NCI-H460 (cell line): ENCODE results near the gene PDZD2. TPM values are rescaled to one million over a fixed set of nuclear protein-coding genes. Genes with fewer than 3 reads are reported as not detected.
"Not testable (repeated sequence)": the region's sequence is repeated elsewhere in the genome, so short reads cannot be mapped to it uniquely, and the experiment has no call there.

Source experiments
- DNase-seq: peaks from one replicate; pipeline ENCODE4 v3.0.0-alpha.2; 2016; ENCODE audit warnings: low read depth; ENCODE audit errors: extremely low read depth
- total RNA-seq: library from RNA; depleted of rRNA; stranded (reverse); fragments of >200 nt; shearing (Covaris generic); gene quantifications from 2 replicates; pipeline ENCODE4 v1.2.3, GENCODE V29; 2014

The PDZD2 gene
- total RNA-seq, 1 experiment from 2014 or later: not detected

DNA sequence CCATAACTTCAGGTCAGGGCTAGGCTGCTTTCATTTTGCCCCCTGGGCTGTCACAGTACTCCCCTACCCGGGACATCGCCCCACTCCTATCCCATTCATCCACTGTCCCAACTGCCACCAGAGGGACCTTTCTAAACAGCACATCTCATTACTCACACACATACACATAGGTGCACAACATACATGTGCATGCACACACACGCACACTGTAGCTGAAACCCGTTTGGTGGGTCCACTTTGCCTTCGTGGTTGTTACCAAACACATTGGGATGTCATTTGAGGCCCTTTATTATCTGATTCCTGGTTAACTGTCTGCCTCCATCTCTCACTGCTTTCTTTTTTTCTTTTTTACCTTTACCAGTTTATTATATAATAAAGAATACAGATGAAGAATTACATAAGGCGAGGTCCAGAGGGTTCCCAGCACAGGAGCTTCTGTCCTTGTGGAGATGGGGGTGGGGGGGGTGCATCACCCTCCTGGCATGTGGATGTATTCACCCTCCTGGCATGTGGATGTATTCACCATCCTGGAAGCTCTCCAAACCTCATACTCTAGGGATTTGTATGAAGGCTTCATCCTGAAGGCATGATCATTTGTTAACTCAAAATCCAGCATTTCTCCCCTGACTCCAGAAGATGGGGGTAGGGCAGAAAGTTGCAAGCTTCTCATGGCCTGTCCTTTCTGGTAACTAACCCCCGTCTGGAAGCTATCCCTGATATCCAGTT is 349.2 kb downstream of the PDZD2 start:
- DNase-seq: no peak

DNA sequence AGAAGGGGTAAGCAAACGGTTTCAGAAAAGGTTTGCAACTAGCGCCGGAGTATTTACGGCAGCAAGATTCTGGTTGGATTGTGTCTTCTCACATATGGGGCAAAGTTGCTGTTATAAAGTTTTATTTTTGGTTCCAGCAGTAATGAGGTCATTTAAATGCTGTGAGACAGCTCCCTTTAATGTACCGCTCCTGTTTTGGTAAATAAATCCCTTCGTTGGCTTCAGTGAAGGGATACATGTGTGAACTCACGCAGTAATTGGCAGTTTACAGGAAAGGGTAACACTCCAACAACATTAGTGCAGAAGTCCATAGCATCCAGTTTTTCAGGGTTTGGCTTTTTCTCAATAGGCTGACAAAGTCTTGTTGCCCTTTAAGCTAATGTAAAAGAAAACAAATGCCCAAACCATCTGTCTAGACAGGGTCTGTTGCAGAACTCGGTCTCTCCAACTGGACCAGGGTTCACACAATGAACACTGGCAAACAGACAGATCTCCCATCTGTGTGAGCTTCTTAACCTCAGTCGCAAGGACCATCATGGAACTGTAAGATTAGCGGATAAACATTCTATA is 351.2 kb downstream of the PDZD2 start:
- no peak for DNase-seq

DNA sequence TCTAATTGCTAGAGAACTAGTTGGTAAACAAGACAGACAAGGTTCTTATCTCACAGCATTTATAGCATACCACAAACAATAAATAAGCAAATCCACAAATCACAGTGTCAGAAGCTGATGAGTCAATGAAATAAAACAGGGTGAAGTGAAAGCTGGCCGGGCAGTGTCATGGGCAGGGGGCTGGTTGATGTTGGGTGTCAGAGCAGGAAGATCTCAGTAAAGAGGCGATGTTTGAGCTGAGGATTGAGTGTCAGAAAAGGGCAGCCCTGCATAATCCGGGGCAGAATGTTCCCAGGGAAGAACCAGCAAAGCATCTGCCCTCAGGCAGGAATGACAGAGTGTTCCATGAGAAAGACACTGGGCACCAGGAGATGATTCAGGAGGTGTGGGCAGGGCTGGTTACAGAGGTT is 351.8 kb downstream of the PDZD2 start:
- no peak for DNase-seq

DNA sequence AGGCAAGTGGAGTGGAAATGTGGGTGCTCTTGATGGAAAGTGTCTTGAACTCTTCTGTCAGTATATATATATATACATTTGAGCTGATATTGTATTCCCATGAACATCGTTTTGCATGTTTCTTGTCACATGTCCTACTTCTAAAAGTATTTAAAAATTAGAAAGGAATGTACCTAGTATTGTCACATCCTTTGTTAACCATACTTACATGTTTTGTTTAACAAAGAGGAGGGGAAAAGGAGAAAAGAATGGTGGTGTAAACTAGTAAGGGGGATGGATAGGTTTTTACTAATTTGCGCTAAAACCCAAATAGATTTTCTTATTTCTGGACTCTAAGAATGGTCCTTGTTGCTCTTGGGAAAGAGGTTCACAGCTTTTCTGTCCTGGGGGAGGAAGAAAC is 353.4 kb downstream of the PDZD2 start:
- DNase-seq: no peak

DNA sequence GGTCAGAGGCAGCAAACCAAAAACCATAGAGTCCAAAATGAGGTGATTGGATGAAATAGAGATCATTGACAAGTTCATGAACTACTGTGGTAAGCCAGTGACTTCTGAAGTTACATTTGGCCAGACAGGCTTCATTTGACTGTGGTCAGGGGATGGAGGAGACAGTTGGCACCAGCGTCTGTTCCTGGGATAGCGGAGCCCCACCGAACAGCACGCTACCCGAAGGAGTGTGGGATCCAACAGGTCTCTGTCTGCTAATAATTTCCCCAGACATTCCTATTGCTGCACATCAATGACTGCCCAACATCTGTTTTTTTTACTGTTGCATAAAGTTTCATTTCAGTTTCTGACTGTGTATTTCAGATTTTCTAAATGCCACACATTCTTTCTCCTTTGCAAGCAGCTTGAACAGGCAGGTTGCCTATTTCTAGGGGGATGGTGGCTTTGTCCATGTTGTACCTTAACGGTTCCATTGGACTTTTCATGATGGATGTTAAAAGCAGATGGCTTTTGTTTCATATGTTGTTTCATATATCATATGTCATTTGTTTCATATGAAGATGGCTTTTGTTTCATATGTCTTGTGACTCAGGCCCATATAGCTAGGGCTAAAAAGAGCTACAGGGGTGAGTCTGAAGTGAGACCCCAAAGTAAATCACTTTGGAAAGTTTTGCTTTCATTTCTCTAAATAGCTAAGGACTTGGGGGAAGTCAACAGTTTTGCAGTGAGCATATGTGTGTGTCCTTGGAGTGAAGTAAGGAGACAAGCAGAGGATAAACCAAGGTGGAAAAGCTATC is 354.4 kb downstream of the PDZD2 start:
- DNase-seq: no peak

DNA sequence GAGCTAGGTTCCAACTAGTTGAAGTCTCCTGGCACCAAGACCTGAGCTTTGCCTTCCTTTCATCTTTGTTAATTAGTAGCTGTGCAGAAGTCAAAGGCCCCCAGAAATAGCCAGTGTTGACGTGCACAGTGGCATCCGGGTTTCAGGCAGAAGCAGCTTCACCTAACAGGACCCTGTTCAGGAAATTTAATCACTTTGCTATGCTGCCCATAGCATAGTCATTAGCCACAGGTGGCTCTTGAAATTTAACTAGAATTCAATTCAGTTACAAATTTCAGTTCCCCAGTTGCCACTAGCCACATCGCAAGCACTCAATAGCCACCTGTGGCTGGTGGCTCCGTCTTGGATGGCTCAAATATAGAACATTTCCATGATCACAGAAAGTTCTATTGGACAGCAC is 356.1 kb downstream of the PDZD2 start:
- no peak for DNase-seq

DNA sequence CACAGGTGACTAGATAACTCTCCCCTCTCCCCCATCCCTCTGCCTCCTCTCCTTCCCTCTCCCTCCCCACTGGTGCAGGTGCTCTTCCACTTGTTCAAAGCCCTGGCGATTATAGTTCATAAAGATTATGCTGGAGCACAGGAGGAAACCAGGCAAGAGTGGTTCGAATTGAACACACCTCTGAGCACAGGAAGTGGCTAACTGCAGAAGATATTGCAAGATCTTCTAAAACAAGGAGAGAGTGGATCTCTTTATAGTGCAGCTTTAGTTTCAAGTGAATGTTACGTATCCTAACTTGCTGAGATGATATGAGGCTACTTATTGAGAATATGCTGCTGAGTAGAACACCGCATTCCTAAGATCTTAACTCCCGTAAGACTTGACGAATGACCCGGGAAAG is 356.8 kb downstream of the PDZD2 start:
- no peak for DNase-seq

DNA sequence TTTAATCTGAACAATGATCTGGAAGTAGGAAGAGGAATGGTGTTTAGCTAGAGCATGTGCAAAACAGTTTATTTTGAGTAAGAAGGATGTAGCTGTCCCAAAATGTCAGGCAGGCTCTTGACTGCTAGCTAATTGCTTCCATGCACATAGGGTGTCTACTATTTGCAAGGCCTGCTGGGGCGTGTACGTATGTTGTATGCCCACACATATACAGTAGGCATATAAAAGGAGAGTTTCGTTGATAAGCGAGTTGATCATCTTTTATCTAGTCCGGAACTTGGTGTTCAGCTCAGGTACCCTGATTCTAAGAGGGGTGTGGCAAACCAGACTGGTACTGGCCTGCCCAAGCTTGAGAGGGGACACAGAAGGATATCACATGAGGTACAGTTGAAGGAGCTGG is 358.0 kb downstream of the PDZD2 start:
- DNase-seq: no peak

DNA sequence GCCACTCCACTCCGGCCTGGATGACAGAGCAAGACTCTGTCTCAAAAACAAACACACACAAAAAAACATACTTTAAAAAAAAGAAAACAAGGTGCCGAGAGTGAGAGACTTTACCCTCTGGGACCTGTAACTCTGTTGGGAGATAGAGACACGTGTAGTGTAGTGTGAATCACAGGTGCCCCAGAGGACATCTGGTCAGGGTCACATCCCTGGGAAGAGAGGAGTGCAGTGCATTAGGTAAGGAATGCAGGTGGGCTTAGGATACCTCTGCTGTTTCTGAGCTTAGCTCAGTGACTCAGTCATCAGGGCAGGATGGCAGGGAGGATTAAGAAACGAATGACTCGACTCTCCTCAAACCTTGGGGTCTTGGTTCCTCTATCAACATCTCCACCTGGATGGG is 360.5 kb downstream of the PDZD2 start:
- DNase-seq: no peak

DNA sequence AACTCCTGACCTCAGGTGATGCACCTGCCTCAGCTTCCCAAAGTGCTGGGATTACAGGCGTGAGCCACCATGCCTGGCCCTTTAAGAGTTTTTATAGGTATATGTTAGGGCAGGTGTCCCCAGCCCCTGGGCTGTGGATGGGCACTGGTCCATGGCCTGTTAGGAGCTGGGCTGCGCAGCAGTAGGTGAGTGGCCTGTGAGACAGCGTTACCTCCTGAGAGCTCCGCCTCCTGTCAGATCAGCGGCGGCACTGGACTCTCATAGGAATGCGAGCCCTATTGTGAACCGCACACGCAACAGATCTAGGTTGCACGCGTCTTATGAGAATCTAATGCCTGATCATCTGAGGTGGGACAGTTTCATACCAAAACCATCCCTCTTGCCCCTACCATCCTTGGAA is 361.8 kb downstream of the PDZD2 start:
- no peak for DNase-seq

DNA sequence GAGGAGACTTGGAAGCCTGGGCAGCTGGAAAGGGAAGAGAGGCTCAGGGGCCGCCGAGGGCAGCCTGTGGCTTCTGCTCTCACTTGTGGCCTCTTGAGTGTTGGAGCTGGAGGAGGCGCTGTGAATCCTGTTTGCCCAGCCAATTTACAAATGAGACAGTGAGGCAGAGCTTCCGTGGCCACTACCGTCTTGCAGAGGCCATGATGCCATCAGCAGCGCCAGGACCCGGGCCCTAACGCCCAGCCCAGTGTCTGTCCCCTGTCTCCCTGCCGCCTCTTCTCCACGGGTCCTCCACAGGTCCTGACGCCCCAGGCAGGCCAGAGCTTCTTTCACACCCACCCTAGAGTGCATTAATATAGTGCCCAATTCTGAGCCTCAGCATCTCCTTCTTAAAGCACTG is 362.4 kb downstream of the PDZD2 start:
- no peak for DNase-seq

DNA sequence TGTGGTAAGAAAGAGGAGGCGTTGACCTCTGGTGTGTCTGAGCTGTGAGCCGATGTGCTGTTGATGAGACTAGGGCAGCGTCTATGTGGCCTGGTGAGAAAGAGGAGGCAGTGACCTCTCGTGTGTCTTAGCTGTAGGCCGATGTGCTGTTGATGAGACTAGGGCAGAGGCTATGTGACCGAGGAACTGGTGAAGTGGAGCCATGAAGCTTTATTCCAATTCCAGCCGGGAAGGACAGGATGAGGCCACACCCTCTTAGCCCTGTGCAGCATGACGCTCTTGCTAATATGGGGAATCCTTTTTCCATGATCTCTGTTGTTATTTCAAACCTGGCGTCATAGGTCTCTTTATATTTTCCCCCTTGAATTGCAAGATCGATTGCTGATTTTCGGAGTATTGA is 362.8 kb downstream of the PDZD2 start:
- no peak for DNase-seq

DNA sequence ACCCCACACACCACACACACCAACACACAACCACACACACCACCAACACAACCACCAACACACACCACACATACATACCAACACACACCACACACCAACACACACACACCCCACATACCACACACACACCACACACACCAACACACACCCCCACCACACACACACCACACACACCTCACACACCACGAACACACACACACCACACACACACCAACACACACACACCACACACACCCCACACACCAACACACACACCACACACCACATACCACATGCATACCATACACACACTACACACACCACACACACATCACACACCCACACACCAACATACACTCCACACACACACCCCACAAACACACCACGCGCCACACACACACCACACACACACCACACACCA is 363.8 kb downstream of the PDZD2 start:
- DNase-seq: no peak

DNA sequence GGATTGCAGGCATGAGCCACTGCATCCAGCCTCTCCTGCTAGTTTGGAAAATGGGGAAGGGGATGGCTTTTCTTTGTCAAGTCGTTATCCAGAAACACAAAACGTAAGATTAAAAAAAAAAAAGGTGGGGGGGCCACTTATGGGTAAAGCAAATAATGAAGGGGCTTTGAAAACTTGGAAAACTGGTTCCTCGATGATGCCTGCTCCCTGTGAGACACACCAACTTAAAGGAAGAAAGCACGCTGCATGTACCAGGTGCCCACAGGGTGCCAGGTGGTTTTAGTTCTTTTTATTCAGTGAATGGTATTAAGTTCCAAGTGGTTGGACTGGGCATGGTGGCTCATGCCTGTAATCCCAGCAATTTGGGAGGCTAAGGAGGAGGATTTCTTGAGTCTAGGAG is 365.1 kb downstream of the PDZD2 start:
- DNase-seq: no peak

DNA sequence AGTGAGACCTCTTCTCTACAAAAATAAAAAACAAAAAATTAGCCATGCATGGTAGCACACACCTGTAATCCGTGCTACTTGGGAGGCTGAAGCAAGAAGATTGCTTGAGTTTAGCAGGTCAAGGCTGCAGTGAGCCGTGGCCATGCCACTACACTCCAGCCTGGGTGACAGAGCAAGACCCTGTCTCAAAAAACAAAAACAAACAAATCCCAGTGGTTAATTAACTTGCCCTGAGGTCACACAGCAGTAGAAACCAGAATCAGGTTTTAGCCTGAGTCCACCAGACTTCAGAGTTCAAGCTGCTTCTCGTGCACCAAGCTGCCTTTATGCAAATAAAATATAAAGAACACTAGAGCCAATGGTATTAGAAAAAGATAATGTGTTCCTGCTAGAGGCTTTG is 365.5 kb downstream of the PDZD2 start:
- DNase-seq: no peak

DNA sequence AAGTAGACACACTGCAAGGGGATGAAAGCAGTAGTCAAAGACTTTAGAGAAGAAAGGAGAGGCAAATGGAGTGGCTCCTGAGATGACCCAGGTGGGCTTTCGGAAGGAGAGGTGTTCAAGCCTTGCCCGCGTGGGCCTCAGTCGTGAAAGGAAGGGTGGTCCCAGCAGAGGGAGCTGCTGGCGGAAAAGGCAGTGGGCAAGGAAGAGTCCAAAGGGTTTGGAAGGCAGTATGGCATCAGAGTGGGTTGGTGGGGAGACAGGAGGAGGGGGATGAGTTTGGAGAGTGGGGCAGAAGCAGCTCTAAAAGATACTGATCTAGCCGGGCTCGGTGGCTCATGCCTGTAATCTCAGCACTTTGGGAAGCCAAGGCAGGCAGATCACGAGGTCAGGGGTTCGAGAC is 369.8 kb downstream of the PDZD2 start:
- no peak for DNase-seq

DNA sequence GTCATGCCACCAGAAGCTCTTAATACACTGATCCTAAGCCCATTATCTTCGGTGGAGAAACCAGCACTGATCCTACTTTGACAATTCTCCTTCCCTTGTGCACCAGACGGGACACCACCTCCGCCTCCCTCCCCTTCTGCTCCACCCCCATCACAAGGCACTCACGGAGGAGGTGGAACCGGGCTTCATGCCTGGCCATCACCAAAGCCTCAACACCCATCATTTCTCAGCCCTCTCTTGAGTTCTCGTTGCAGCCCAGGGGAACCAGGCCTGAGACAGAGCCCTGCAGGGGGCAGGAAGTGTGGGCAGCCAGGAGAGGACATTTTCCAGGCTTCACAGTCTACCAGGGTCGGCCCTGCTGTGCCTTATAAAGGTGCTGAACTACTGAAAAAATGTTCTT is 374.7 kb downstream of the PDZD2 start:
- no peak for DNase-seq

DNA sequence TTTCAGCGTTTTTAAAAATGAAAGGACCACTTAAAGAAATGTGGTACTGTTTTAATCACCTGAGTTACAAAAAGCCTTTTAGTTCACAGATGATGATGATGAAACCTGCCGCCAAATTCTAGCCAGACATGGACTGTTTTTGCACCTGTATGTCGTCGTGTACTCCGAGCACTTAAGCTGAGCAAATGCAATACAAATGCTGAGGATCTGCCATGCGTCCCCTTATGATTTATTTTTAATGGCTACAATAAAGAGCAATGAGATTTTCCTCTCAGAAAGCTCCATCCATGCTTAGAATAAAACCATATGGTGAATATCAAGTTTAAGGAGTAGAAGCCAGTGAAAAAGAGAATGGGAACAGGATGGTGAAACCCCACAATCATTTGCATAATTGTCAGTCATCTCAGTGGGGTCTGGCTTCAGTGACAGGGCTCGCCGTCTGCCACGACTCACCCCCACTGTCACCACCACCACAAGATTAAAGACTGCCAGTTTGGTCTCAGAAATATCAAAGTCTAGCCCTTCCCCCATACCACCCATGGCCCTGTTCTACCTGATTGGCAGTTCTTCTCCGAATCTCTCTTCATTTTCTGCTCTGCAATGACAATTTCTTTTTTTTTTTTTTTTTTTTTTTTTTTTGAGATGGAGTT is 375.3 kb downstream of the PDZD2 start:
- no peak for DNase-seq

DNA sequence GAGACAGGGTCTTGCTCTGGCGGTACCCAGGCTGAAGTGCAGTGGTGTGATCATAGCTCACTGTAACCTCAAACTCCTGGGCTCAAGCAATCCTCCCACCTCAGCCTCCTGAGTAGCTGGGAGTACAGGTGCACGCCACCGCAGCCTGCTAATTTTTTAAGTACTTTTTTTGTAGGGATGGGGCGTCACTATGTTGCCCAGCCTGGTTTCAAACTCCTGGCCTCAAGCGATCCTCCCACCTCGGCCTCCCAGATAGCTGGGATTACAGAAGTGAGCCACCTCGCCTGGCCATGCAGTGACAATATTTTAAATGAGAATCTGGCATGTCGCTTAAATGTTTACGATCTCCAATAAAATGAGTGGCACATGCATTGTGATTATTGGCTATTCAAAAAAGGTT is 376.3 kb downstream of the PDZD2 start:
- DNase-seq: not testable (repeated sequence)

DNA sequence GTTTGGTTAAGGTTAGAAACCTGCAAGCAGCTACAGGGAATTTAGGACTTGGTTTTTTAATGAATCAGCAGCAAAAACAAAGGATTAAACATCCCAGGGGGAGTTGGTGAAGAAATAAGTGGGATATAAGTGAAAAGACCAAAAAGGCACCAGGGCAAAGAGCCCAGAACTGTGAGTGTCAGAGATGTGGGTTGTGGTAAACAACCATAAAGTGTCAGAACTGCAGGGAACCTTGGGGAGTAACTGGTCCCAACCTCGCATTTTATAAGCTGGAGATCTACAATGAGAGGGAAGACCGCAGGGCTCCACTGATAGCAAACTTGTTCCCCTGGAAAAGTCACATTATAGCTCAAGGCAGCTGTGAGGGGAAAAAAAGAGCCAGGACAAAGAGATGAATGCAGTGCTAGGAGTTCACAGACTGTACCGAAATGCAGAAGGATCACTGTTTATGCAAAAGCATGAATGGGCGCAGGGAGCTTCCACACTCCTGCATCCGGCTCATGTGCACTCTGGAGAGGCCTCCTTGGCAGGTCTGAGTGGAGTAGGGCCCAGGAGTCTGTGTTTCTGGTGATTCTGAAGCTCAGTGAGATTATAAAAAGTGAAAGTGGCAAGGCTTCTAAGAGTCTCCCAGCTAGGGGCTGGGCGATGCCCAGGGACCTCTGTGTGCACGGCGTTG is 378.9 kb downstream of the PDZD2 start:
- DNase-seq: no peak
